Vagina (tissue), 2 donors: ENCODE measurements around the gene DDIT3.

ENCODE experiments used
- POLR2A ChIP-seq, 2 donors: fragments of 450-650 bp; IDR thresholded peaks; one replicate each; pipeline ENCODE4 v1.6.1; 2017; ENCODE audit warnings: antibody characterized with exemption in 2 of 2, mild to moderate bottlenecking in 2 of 2, moderate library complexity in 2 of 2
- POLR2AphosphoS5 ChIP-seq, 2 donors: sonication (generic); formaldehyde crosslinking; IDR thresholded peaks; one replicate each; pipeline ENCODE4 v1.9.0; 2017; ENCODE audit warnings: antibody characterized with exemption in 2 of 2, mild to moderate bottlenecking in 2 of 2, low read depth in 1 of 2; ENCODE audit not compliant: insufficient read depth in 1 of 2
- TF ChIP-seq, protein P1 (sequence below), 3 experiments: fragments of 450-650 bp in 2 of 3; fragments of 200-600 bp in 1 of 3; sonication (generic) in 1 of 3; IDR thresholded peaks; one replicate each; pipeline ENCODE4 v1.5.1; 2017 to 2019; ENCODE audit warnings: antibody characterized with exemption in 3 of 3, mild to moderate bottlenecking in 2 of 3, moderate library complexity in 2 of 3

DNA sequence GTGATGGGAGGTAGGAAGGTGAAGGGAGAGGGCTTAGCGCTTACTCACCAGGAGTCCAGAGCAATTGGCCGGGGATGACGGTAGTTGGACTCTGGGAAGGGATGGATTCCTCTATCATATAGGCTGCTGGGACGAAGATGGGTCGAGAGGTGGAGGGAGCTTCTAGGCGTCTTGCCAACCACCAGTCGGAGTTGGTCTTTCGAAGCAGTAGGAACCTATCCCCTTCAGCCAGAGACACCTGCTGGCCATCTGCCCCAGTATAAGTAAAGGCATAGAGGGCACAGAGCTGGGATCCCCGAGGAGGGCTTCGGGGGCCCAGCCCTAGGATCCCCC is 41.3 kb downstream of the DDIT3 start:
- TF ChIP-seq, protein P1, sequence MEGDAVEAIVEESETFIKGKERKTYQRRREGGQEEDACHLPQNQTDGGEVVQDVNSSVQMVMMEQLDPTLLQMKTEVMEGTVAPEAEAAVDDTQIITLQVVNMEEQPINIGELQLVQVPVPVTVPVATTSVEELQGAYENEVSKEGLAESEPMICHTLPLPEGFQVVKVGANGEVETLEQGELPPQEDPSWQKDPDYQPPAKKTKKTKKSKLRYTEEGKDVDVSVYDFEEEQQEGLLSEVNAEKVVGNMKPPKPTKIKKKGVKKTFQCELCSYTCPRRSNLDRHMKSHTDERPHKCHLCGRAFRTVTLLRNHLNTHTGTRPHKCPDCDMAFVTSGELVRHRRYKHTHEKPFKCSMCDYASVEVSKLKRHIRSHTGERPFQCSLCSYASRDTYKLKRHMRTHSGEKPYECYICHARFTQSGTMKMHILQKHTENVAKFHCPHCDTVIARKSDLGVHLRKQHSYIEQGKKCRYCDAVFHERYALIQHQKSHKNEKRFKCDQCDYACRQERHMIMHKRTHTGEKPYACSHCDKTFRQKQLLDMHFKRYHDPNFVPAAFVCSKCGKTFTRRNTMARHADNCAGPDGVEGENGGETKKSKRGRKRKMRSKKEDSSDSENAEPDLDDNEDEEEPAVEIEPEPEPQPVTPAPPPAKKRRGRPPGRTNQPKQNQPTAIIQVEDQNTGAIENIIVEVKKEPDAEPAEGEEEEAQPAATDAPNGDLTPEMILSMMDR (IDR thresholded peaks at IDR 0.05), result no peak
- no peak for TF ChIP-seq POLR2A (IDR thresholded peaks at IDR 0.05)
- TF ChIP-seq POLR2AphosphoS5 (IDR thresholded peaks at IDR 0.05; ENCODE audit: insufficient read depth in 1 of 2, low read depth in 1 of 2), result no peak
